H1 (cell line): Measurements from ENCODE around the gene CNTNAP1.

Source experiments
- BACH1 ChIP-seq: IDR thresholded peaks from 2 replicates; pipeline ENCODE4 v1.6.1; 2012; ENCODE audit warnings: low read length, improper control_type of control experiment
- CBX5 ChIP-seq: fragments of 300-800, 300-1000 bp; sonication (generic); IDR thresholded peaks from 2 replicates; pipeline ENCODE4 v1.7.1; 2016; ENCODE audit warnings: antibody characterized with exemption, low read length, low read depth
- CHD1 ChIP-seq: IDR thresholded peaks from 2 replicates; pipeline ENCODE4 v1.6.1; 2012; ENCODE audit warnings: low read depth, low read length, improper control_type of control experiment
- CTCF ChIP-seq, 3 experiments: IDR thresholded peaks; 1 replicate in 2 of 3; 2 replicates in 1 of 3; pipeline versions ENCODE4 v1.5.1 to v1.6.1; 2011; ENCODE audit warnings: low read length in 3 of 3, mild to moderate bottlenecking in 3 of 3, inconsistent platforms in 2 of 3, low read depth in 1 of 3, moderate library complexity in 1 of 3; ENCODE audit not compliant: insufficient read depth in 1 of 3; ENCODE audit errors: control extremely low read depth in 1 of 3
- EGR1 ChIP-seq: IDR thresholded peaks from 2 replicates; pipeline ENCODE4 v1.6.1; 2011; ENCODE audit warnings: low read depth, low read length, borderline replicate concordance
- EP300 ChIP-seq, 2 experiments: IDR thresholded peaks; 1 replicate in 1 of 2; 2 replicates in 1 of 2; pipeline ENCODE4 v1.6.1; 2011 to 2012; ENCODE audit warnings: low read depth in 2 of 2, low read length in 2 of 2, mild to moderate bottlenecking in 2 of 2, borderline replicate concordance in 1 of 2, inconsistent platforms in 1 of 2, moderate library complexity in 1 of 2
- EZH2 ChIP-seq: fragments of 200-600 bp; sonication (generic); IDR thresholded peaks from 2 replicates; pipeline ENCODE4 v1.7.1; 2012; ENCODE audit warnings: low read depth, mild to moderate bottlenecking, moderate library complexity, low read length, inconsistent platforms; ENCODE audit not compliant: severe bottlenecking
- JUN ChIP-seq: IDR thresholded peaks from 2 replicates; pipeline ENCODE4 v1.6.1; 2011; ENCODE audit warnings: low read depth, mild to moderate bottlenecking, improper control_type of control experiment, low read length
- POLR2A ChIP-seq, 2 experiments: IDR thresholded peaks; 1 replicate in 1 of 2; 2 replicates in 1 of 2; pipeline ENCODE4 v1.6.1; 2011; ENCODE audit warnings: low read depth in 2 of 2, low read length in 2 of 2, mild to moderate bottlenecking in 2 of 2; ENCODE audit errors: control extremely low read depth in 1 of 2
- RAD21 ChIP-seq, 2 experiments: IDR thresholded peaks in 1 of 2; conservative IDR thresholded peaks in 1 of 2; 2 replicates each; pipeline ENCODE4 v1.6.1; 2011; ENCODE audit warnings: low read depth in 2 of 2, low read length in 2 of 2, improper control_type of control experiment in 1 of 2, inconsistent platforms in 1 of 2, mild to moderate bottlenecking in 1 of 2, moderate library complexity in 1 of 2
- SRF ChIP-seq: IDR thresholded peaks from 2 replicates; pipeline ENCODE4 v1.6.1; 2011; ENCODE audit warnings: mild to moderate bottlenecking, low read depth, low read length, moderate library complexity
- TAF1 ChIP-seq: IDR thresholded peaks from 2 replicates; pipeline ENCODE4 v1.6.1; 2011; ENCODE audit warnings: mild to moderate bottlenecking, low read depth, low read length

- TF ChIP-seq CTCF (IDR thresholded peaks at IDR 0.05; ENCODE audit: control extremely low read depth in 1 of 3, insufficient read depth in 1 of 3, low read depth in 1 of 3, low read length in 3 of 3) (no peak), CHD1 (no peak), RAD21 (IDR thresholded peaks at IDR 0.05 in 1 of 2, conservative IDR thresholded peaks at IDR 0.05 in 1 of 2; ENCODE audit: low read depth in 2 of 2, low read length in 2 of 2) (no peak), JUN (no peak), TAF1 (no peak), SRF (no peak), EGR1 (no peak), BACH1 (no peak), POLR2A (IDR thresholded peaks at IDR 0.05; ENCODE audit: control extremely low read depth in 1 of 2, low read depth in 2 of 2, low read length in 2 of 2) (no peak; a peak in 1 of 3 replicates), CBX5 (no peak), EP300 (IDR thresholded peaks at IDR 0.05; ENCODE audit: borderline replicate concordance in 1 of 2, low read depth in 2 of 2, low read length in 2 of 2) (no peak), EZH2 (no peak)
These were observed 28.9 kb upstream of the CNTNAP1 start for GRCh38 chr17:42653179-42654124.
